HUDEP-2 (cell line): ENCODE data around the gene OR52L1.

Source experiments
- DNase-seq, 76 experiments: peaks; one replicate each; lab custom pipeline; 2025; ENCODE audit not compliant: unreplicated experiment in 76 of 76; lab: John Stamatoyannopoulos, UW

The OR52L1 gene

GRCh38 chr11:5941951-5942350 lies 44.8 kb downstream of the OR52L1 start, which contains the start of gene OR56A3:
Gene OR56A3, plus strand, starts transcription at chr11:5942251. Its CDS starts 5,096 bp downstream, at chr11:5947347.
- no peak for DNase-seq

- no peak for DNase-seq
Measured at GRCh38 chr11:5940748-5941147, 46.0 kb downstream of the OR52L1 start.

GRCh38 chr11:5938603-5938965 lies 48.2 kb downstream of the OR52L1 start:
- DNase-seq: no peak

GRCh38 chr11:5937868-5938602 lies 48.8 kb downstream of the OR52L1 start:
- DNase-seq: no peak
